ENCODE data around the gene PCYOX1L.

PCYOX1L gene

GRCh38 chr5:149418910-149419531 lies 61.2 kb downstream of the PCYOX1L start:
- Histone ChIP-seq H3K4me1 (ENCODE audit: insufficient read depth, low read length, severe bottlenecking) (no peaks in the 10 kb centered on the region), H3K4me2 (ENCODE audit: low read length) (no peak overlapping the region), H3F3A (ENCODE audit: insufficient read depth, low read length) (no peaks in the 10 kb centered on the region)

More at GRCh38 chr5:149418910-149419531, 61.2 kb downstream of the PCYOX1L start:
- Histone ChIP-seq H4K20me1 (ENCODE audit: insufficient read depth, low read length) (no peaks in the 10 kb centered on the region), H2AFZ (ENCODE audit: low read length) (no peak overlapping the region), H3K4me3 (ENCODE audit: low read depth, low read length, poor library complexity, severe bottlenecking) (no peak overlapping the region), H3K36me3 (ENCODE audit: insufficient read depth, low read length) (no peaks in the 10 kb centered on the region), H3K9ac (ENCODE audit: low read length) (no peak overlapping the region), H3K79me2 (ENCODE audit: insufficient read depth, low read length) (no peaks in the 10 kb centered on the region), H3K27me3 (ENCODE audit: insufficient read depth, low read length) (peaks cover 3% of the 10 kb centered on the region; the same call in 1 of the 2 replicates), H3K9me3 (ENCODE audit: low read length) (no peaks in the 10 kb centered on the region), H3K27ac (ENCODE audit: low read depth, low read length, poor library complexity, severe bottlenecking) (no peak overlapping the region), H3K9me2 (ENCODE audit: low read depth, low read length) (no peaks in the 10 kb centered on the region)
- no peak for TF ChIP-seq CTCF (IDR thresholded peaks at IDR 0.05; ENCODE audit: low read length)
- TF ChIP-seq EZH2 (IDR thresholded peaks at IDR 0.05; ENCODE audit: borderline replicate concordance, low read length), result no peak

Data from OCI-LY1 (cell line).